Right lobe of liver (tissue), 4 donors: ENCODE measurements around the gene GRIA4.

ENCODE experiments used
- POLR2A ChIP-seq: fragments of 450-650 bp; IDR thresholded peaks from one replicate; pipeline ENCODE4 v1.6.1; 2017; ENCODE audit warnings: antibody characterized with exemption, mild to moderate bottlenecking
- TF ChIP-seq, protein P1 (sequence below), 4 donors: fragments of 200-600 bp in 3 of 4; fragments of 450-650 bp in 1 of 4; IDR thresholded peaks; one replicate each; pipeline versions ENCODE4 v1.5.1 to v1.8.0; 2016 to 2022; ENCODE audit warnings: antibody characterized with exemption in 4 of 4, mild to moderate bottlenecking in 2 of 4
- donor health status: DM: no; HTN: no; CAD: no.
- donor health status: DM: no; HTN: no; CAD: no.
- donor health status: DM: no; HTN: yes; CAD: no.

- TF ChIP-seq, protein P1, sequence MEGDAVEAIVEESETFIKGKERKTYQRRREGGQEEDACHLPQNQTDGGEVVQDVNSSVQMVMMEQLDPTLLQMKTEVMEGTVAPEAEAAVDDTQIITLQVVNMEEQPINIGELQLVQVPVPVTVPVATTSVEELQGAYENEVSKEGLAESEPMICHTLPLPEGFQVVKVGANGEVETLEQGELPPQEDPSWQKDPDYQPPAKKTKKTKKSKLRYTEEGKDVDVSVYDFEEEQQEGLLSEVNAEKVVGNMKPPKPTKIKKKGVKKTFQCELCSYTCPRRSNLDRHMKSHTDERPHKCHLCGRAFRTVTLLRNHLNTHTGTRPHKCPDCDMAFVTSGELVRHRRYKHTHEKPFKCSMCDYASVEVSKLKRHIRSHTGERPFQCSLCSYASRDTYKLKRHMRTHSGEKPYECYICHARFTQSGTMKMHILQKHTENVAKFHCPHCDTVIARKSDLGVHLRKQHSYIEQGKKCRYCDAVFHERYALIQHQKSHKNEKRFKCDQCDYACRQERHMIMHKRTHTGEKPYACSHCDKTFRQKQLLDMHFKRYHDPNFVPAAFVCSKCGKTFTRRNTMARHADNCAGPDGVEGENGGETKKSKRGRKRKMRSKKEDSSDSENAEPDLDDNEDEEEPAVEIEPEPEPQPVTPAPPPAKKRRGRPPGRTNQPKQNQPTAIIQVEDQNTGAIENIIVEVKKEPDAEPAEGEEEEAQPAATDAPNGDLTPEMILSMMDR (IDR thresholded peaks at IDR 0.05): no peak
- no peak for TF ChIP-seq POLR2A
Measured at GRCh38 chr11:105780781-105781525, 171.1 kb downstream of the GRIA4 start.
